Uterus (tissue), 2 donors: Measurements from ENCODE around the gene ARHGEF19.

ENCODE experiments used
- CTCF ChIP-seq, 4 experiments: fragments of 200-600 bp in 2 of 4; fragments of 450-650 bp in 2 of 4; sonication (generic) in 2 of 4; IDR thresholded peaks; one replicate each; pipeline ENCODE4 v1.5.1; 2016 to 2019; ENCODE audit warnings: antibody characterized with exemption in 4 of 4, mild to moderate bottlenecking in 2 of 4, moderate library complexity in 1 of 4
- POLR2A ChIP-seq, 2 donors: fragments of 450-650 bp; IDR thresholded peaks; one replicate each; pipeline ENCODE4 v1.6.1; 2016; ENCODE audit warnings: antibody characterized with exemption in 2 of 2, mild to moderate bottlenecking in 1 of 2, moderate library complexity in 1 of 2

DNA sequence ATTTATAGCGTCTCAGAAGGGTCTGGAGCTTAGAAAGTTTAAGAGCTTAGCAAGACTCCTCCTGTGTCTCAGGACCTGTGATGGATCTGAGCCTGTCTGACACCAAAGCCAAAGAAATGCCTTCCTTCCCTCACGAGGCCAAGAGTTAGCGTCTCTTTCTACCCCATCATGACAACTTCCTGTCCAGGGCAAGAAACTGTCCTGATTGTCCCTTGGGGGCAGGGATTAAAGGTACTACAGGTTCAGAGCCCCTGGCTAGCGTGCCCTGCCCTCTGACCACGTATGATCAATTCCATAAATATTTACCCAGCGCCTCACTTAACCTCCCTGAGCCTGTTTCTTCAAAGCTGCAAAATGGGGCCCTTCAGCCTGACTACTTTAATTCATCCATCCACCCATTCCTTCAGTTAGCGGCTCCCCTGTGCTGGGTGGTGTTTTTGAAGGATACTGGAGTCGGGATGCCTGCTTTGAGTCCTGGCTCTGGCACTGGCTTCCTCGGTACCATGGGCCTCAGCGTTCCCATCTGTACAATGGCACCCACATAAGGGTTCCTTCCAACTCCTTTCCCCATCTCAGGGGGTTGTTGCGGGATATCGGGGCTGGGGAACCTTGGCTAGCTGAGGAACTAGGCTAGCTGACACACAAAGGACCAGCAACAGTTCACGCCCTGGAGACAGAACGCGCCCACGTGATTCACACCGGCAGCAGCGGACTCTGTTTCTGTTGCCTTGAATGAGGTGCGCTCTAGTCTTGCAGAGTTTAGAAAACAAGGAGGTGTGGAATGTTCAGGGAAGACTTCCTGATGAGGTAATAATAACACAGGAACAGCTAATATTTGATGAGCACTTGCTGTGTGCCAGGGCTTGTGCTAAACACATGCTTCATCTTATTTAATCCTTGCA, 33.6 kb downstream of the ARHGEF19 start:
- TF ChIP-seq CTCF (IDR thresholded peaks at IDR 0.05) (no peak), POLR2A (IDR thresholded peaks at IDR 0.05) (no peak)
